CD14-positive monocyte (primary cell): ENCODE results near the gene USE1. TPM values are rescaled to one million over a fixed set of nuclear protein-coding genes. Genes with fewer than 3 reads are reported as not detected.

Source experiments
- DNase-seq, 3 donors: peaks; one replicate each; pipeline ENCODE4 v3.0.0-alpha.2; 2011 to 2022
- H2AFZ ChIP-seq: 2 replicates; pipeline ENCODE4 v1.6.0; 2012; ENCODE audit warnings: mild to moderate bottlenecking, low read depth, low read length, inconsistent platforms; ENCODE audit not compliant: insufficient read depth, poor library complexity, severe bottlenecking
- H3K27ac ChIP-seq, 2 donors: 1 replicate in 1 of 2; 2 replicates in 1 of 2; pipeline ENCODE4 v1.5.1; 2012 to 2013; ENCODE audit warnings: low read length in 2 of 2, control low read depth in 1 of 2, inconsistent platforms in 1 of 2, low read depth in 1 of 2, mild to moderate bottlenecking in 1 of 2
- H3K27me3 ChIP-seq, 2 donors: one replicate each; pipeline versions ENCODE4 v1.6.0 to v1.6.1; 2011 to 2013; ENCODE audit warnings: low read length in 2 of 2; ENCODE audit not compliant: control insufficient read depth in 2 of 2, insufficient read depth in 2 of 2
- H3K36me3 ChIP-seq, 2 donors: replicated peaks in 1 of 2; 1 replicate in 1 of 2; 2 replicates in 1 of 2; pipeline versions ENCODE4 v1.5.1 to v1.6.1; 2012 to 2013; ENCODE audit warnings: low read length in 2 of 2, control low read depth in 1 of 2, inconsistent platforms in 1 of 2, mild to moderate bottlenecking in 1 of 2; ENCODE audit not compliant: insufficient read depth in 2 of 2, control insufficient read depth in 1 of 2
- H3K4me1 ChIP-seq, 2 donors: 1 replicate in 1 of 2; 2 replicates in 1 of 2; pipeline versions ENCODE4 v1.5.1 to v1.6.1; 2012 to 2013; ENCODE audit warnings: low read length in 2 of 2, control low read depth in 1 of 2, inconsistent platforms in 1 of 2, mild to moderate bottlenecking in 1 of 2, moderate library complexity in 1 of 2; ENCODE audit not compliant: insufficient read depth in 2 of 2, control insufficient read depth in 1 of 2
- H3K4me2 ChIP-seq: replicated peaks from 2 replicates; pipeline ENCODE3; 2012; ENCODE audit warnings: low read length, moderate library complexity, mild to moderate bottlenecking; ENCODE audit not compliant: poor library complexity, severe bottlenecking; ENCODE audit errors: extremely low read depth
- H3K4me3 ChIP-seq, 3 experiments: fragments of 200-600 bp in 1 of 3; sonication (generic) in 1 of 3; replicated peaks in 1 of 3; 1 replicate in 2 of 3; 2 replicates in 1 of 3; pipeline ENCODE4 v1.5.1; 2011 to 2013; ENCODE audit warnings: low read length in 3 of 3, mild to moderate bottlenecking in 3 of 3, control low read depth in 2 of 3, low read depth in 2 of 3, inconsistent platforms in 1 of 3, moderate library complexity in 1 of 3
- H3K79me2 ChIP-seq: 2 replicates; pipeline ENCODE4 v1.6.0; 2012; ENCODE audit warnings: mild to moderate bottlenecking, control low read depth, inconsistent platforms, low read length, moderate library complexity; ENCODE audit not compliant: insufficient read depth
- H3K9ac ChIP-seq: 2 replicates; pipeline ENCODE4 v1.6.0; 2017; ENCODE audit warnings: low read length, mild to moderate bottlenecking; ENCODE audit not compliant: insufficient read depth, poor library complexity, severe bottlenecking
- H3K9me3 ChIP-seq, 2 donors: replicated peaks in 1 of 2; 1 replicate in 1 of 2; 2 replicates in 1 of 2; pipeline versions ENCODE4 v1.5.1 to v1.6.1; 2012 to 2013; ENCODE audit warnings: low read length in 2 of 2, control low read depth in 1 of 2; ENCODE audit not compliant: control insufficient read depth in 1 of 2, insufficient read depth in 1 of 2
- H4K20me1 ChIP-seq: 2 replicates; pipeline ENCODE4 v1.6.0; 2012; ENCODE audit warnings: mild to moderate bottlenecking, low read length, control low read depth, moderate library complexity; ENCODE audit not compliant: insufficient read depth
- H3K27ac Mint-ChIP-seq, 7 donors: one replicate each; pipeline ENCODE4 v1.8.0; 2020; ENCODE audit warnings: mild to moderate bottlenecking in 7 of 7, mixed read lengths in 7 of 7, moderate library complexity in 6 of 7, inconsistent platforms in 2 of 7
- H3K27me3 Mint-ChIP-seq, 3 donors: one replicate each; pipeline ENCODE4 v1.8.0; 2021 to 2022; ENCODE audit warnings: low read depth in 3 of 3, mild to moderate bottlenecking in 3 of 3, mixed read lengths in 3 of 3, moderate library complexity in 3 of 3, inconsistent platforms in 1 of 3
- H3K36me3 Mint-ChIP-seq, 2 donors: one replicate each; pipeline ENCODE4 v1.8.0; 2020; ENCODE audit warnings: mixed read lengths in 2 of 2, inconsistent platforms in 1 of 2, mild to moderate bottlenecking in 1 of 2
- H3K4me1 Mint-ChIP-seq: one replicate; pipeline ENCODE4 v1.8.0; 2020; ENCODE audit warnings: mild to moderate bottlenecking, mixed read lengths
- H3K4me3 Mint-ChIP-seq, 2 donors: one replicate each; pipeline ENCODE4 v1.8.0; 2020; ENCODE audit warnings: mild to moderate bottlenecking in 2 of 2, mixed read lengths in 2 of 2, moderate library complexity in 1 of 2
- H3K9me3 Mint-ChIP-seq, 7 donors: one replicate each; pipeline ENCODE4 v1.8.0; 2020 to 2022; ENCODE audit warnings: mixed read lengths in 7 of 7, mild to moderate bottlenecking in 6 of 7, moderate library complexity in 6 of 7, inconsistent platforms in 2 of 7
- CTCF ChIP-seq: fragments of 200-600 bp; IDR thresholded peaks from one replicate; pipeline ENCODE4 v1.8.0; 2022; ENCODE audit warnings: antibody characterized with exemption, mild to moderate bottlenecking
- WGBS: methylation state at CpG from one replicate; pipeline ENCODE4 v1.1.5; 2013; ENCODE audit warnings: missing lambda C conversion rate; ENCODE audit not compliant: insufficient coverage; 5-methylcytosine and 5-hydroxymethylcytosine counted together
- intact Hi-C, 2 donors: fragments of 100-400 bp; cut with micrococcal nuclease; formaldehyde crosslinking; loops; one replicate each; pipeline versions ENCODE4 v1.15.0 to v1.15.1; 2023
- polyA plus RNA-seq, 3 donors: library from polyadenylated mRNA; depleted of rRNA in 1 of 3; unstranded in 2 of 3; stranded (reverse) in 1 of 3; fragments of 300-500 nt in 2 of 3; fragments of >200 nt in 1 of 3; fragmentation: Illumina TruSeq in 2 of 3; gene quantifications; 1 replicate in 2 of 3; 2 replicates in 1 of 3; pipeline ENCODE4 v1.2.3, GENCODE V29; 2012 to 2021

The USE1 gene
- polyA plus RNA-seq, 3 donors, result 26.5 to 39.8 (median 29.7) TPM

GRCh38 chr19:17170538-17171297, 44.4 kb upstream of the USE1 start:
- Mint-ChIP-seq H3K27me3 (peaks cover 0 to 2% (median 0%) of the 10 kb centered on the region in 3 donors), H3K4me3 (no peak overlapping the region)

More at GRCh38 chr19:17170538-17171297, 44.4 kb upstream of the USE1 start:
- H3K36me3 Mint-ChIP-seq, result peaks cover 72 to 95% of the 10 kb centered on the region in 2 donors
- peaks cover 36% of the 10 kb centered on the region for H4K20me1 ChIP-seq
- no peak overlapping the region for H3K4me3 ChIP-seq
- H3K4me1 ChIP-seq, result peaks cover 10 to 15% of the 10 kb centered on the region in 2 donors
- DNase-seq, result peak in 1 of 3 donors; percentile 69
- peak overlapping the region in 6 of 7 donors; percentile 25 to 87 (median 66) for H3K27ac Mint-ChIP-seq
- intact Hi-C loops, result loop anchor here in 1 of 2 donors (5.0 kb wide), 1 partner anchor 58 kb away; no protein-coding TSS in a partner anchor
- H3K9me3 Mint-ChIP-seq, result peaks cover 0 to 2% (median 0%) of the 10 kb centered on the region in 7 donors
- no peaks in the 10 kb centered on the region for H3K9me3 ChIP-seq
- 96% methylated on average over 9 of the region's 13 CpGs for WGBS
- no peaks in the 10 kb centered on the region for H3K27me3 ChIP-seq
- H3K36me3 ChIP-seq, result peaks cover 89 to 99% of the 10 kb centered on the region in 2 donors
- no peak overlapping the region for H3K9ac ChIP-seq
- H3K79me2 ChIP-seq, result peaks cover 8% of the 10 kb centered on the region
- peaks cover 9% of the 10 kb centered on the region for H3K4me1 Mint-ChIP-seq
- no peak overlapping the region for H2AFZ ChIP-seq
- no peak overlapping the region for H3K4me2 ChIP-seq
- peak overlapping the region in 1 of 2 donors; percentile 26 for H3K27ac ChIP-seq
- no peak for TF ChIP-seq CTCF
